ENCODE results near the gene ARHGEF2.

ARHGEF2 gene

DNA sequence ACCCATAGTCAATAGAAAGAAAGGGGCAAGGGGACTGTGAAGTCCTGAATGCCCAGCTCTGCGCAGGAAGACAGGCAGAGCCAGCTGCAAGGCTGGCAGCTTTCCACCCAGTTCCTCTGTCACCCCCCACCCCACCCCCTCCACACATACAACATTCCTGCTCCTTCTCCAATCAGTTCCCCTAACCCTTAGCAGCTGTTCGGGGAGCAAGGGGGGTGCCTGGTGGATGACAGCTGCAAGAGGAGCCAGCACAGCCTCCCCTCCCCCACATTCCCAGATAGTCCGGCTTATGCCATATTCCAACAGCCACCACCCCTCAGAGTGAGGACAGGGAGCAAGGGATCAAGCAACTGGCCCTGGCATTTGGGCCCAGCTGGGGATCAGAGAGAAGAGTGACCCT lies 9.7 kb downstream of the ARHGEF2 start:
- Histone ChIP-seq H3F3A (ENCODE audit: control insufficient read depth, insufficient read depth) (no peaks in the 10 kb centered on the region), H3K4me3 (ENCODE audit: low read length) (no peak overlapping the region), H3K79me2 (ENCODE audit: control insufficient read depth, low read length) (peaks cover 68% of the 10 kb centered on the region), H3K9me2 (replicated peaks; ENCODE audit: control insufficient read depth, low read length) (no peaks in the 10 kb centered on the region), H3K4me1 (ENCODE audit: control insufficient read depth, low read length) (peaks cover 37% of the 10 kb centered on the region), H3K27me3 (ENCODE audit: control insufficient read depth, low read length) (no peaks in the 10 kb centered on the region), H3K36me3 (ENCODE audit: control insufficient read depth, low read length) (peaks cover 84% of the 10 kb centered on the region), H3K9me3 (ENCODE audit: control insufficient read depth, insufficient read depth, low read length) (no peaks in the 10 kb centered on the region), H3K27ac (ENCODE audit: low read depth, low read length) (no peak overlapping the region), H3K4me2 (ENCODE audit: low read length) (no peak overlapping the region), H4K20me1 (ENCODE audit: control insufficient read depth, insufficient read depth, low read depth, low read length) (no peaks in the 10 kb centered on the region)
- TF ChIP-seq, protein P1, sequence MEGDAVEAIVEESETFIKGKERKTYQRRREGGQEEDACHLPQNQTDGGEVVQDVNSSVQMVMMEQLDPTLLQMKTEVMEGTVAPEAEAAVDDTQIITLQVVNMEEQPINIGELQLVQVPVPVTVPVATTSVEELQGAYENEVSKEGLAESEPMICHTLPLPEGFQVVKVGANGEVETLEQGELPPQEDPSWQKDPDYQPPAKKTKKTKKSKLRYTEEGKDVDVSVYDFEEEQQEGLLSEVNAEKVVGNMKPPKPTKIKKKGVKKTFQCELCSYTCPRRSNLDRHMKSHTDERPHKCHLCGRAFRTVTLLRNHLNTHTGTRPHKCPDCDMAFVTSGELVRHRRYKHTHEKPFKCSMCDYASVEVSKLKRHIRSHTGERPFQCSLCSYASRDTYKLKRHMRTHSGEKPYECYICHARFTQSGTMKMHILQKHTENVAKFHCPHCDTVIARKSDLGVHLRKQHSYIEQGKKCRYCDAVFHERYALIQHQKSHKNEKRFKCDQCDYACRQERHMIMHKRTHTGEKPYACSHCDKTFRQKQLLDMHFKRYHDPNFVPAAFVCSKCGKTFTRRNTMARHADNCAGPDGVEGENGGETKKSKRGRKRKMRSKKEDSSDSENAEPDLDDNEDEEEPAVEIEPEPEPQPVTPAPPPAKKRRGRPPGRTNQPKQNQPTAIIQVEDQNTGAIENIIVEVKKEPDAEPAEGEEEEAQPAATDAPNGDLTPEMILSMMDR (IDR thresholded peaks at IDR 0.05; ENCODE audit: low read depth, low read length, poor library complexity, severe bottlenecking) = no peak
- no peak for TF ChIP-seq EZH2phosphoT487 (IDR thresholded peaks at IDR 0.05; ENCODE audit: borderline replicate concordance, low read length)

DNA sequence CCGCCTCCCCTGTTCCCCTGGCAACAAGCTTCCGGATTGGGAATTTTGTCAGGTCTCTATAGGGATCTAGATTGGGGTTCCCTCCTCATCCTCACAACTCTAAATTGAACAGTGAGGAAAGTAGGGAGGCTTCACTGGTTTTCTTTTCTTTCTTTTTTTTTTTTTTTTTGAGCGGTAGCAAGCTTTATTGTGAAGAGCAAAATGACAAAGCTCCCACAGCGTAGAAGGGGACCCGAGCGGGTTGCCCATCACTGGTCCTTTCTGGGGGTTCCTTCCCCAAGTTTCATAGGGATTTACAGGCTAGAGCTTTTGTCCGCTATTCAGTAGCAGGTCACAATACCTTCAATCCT lies 10.3 kb downstream of the ARHGEF2 start:
- H3K4me3 ChIP-seq (ENCODE audit: low read length) = no peak overlapping the region
- H3K9me2 ChIP-seq (replicated peaks; ENCODE audit: control insufficient read depth, low read length) = no peaks in the 10 kb centered on the region
- no peaks in the 10 kb centered on the region for H4K20me1 ChIP-seq (ENCODE audit: control insufficient read depth, insufficient read depth, low read depth, low read length)
- H3K9me3 ChIP-seq (ENCODE audit: control insufficient read depth, insufficient read depth, low read length) = no peaks in the 10 kb centered on the region
- TF ChIP-seq EZH2phosphoT487 (IDR thresholded peaks at IDR 0.05; ENCODE audit: borderline replicate concordance, low read length) = no peak
- TF ChIP-seq, protein P1 (IDR thresholded peaks at IDR 0.05; ENCODE audit: low read depth, low read length, poor library complexity, severe bottlenecking) = no peak
- no peak overlapping the region for H3K27ac ChIP-seq (ENCODE audit: low read depth, low read length)
- H3K4me2 ChIP-seq (ENCODE audit: low read length) = no peak overlapping the region
- no peaks in the 10 kb centered on the region for H3F3A ChIP-seq (ENCODE audit: control insufficient read depth, insufficient read depth)
- H3K79me2 ChIP-seq (ENCODE audit: control insufficient read depth, low read length) = peaks cover 62% of the 10 kb centered on the region
- H3K4me1 ChIP-seq (ENCODE audit: control insufficient read depth, low read length) = peaks cover 31% of the 10 kb centered on the region
- H3K36me3 ChIP-seq (ENCODE audit: control insufficient read depth, low read length) = peaks cover 82% of the 10 kb centered on the region
- H3K27me3 ChIP-seq (ENCODE audit: control insufficient read depth, low read length) = no peaks in the 10 kb centered on the region

DNA sequence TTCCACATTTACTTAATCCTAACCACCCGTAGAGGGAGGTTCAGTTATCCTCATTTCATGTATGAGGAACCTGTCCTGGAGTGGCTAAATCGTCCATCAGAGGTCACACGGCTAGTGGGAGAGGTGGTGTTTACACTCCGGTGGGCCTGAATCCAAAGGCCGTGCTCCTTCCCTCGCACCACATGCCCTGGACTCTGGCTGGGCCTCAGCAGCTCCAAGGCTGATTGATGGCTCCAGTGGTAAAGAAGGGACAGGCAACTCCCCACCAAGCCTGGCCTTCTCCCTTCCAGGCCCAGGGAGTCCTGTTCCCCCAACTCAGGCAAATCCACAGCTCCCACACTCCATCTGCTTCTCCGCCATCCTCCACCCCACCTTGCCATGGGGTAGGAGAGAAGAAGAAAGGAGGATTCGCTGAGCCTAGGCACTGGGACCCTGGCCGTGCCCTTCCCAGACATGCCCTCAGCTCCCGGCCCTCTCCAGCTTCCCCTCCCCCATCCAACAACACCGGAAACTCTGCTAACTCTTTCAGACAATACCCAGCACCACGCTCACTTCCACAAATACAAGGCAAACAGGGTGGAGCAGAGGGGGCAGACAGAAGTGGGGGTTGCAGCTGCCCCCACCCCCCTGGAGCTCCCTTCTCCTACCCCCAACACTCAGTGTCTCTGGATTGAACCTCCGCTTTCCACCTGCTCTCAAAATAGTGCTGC lies 10.9 kb downstream of the ARHGEF2 start:
- Histone ChIP-seq H3K9me2 (replicated peaks; ENCODE audit: control insufficient read depth, low read length) (no peaks in the 10 kb centered on the region), H3K27me3 (ENCODE audit: control insufficient read depth, low read length) (no peaks in the 10 kb centered on the region), H3F3A (ENCODE audit: control insufficient read depth, insufficient read depth) (no peaks in the 10 kb centered on the region), H4K20me1 (ENCODE audit: control insufficient read depth, insufficient read depth, low read depth, low read length) (no peaks in the 10 kb centered on the region), H3K4me3 (ENCODE audit: low read length) (no peak overlapping the region), H3K36me3 (ENCODE audit: control insufficient read depth, low read length) (peaks cover 82% of the 10 kb centered on the region), H3K4me1 (ENCODE audit: control insufficient read depth, low read length) (peaks cover 31% of the 10 kb centered on the region), H3K9me3 (ENCODE audit: control insufficient read depth, insufficient read depth, low read length) (no peaks in the 10 kb centered on the region), H3K4me2 (ENCODE audit: low read length) (no peak overlapping the region), H3K79me2 (ENCODE audit: control insufficient read depth, low read length) (peaks cover 57% of the 10 kb centered on the region), H3K27ac (ENCODE audit: low read depth, low read length) (no peak overlapping the region)
- TF ChIP-seq, protein P1 (IDR thresholded peaks at IDR 0.05; ENCODE audit: low read depth, low read length, poor library complexity, severe bottlenecking) = no peak
- no peak for TF ChIP-seq EZH2phosphoT487 (IDR thresholded peaks at IDR 0.05; ENCODE audit: borderline replicate concordance, low read length)
